EL (cell line): ENCODE results near the gene KRT81.
A peak's percentile ranks its signal among the peaks of the same experiment; 100 is the strongest.

Source experiments
- DNase-seq: peaks from one replicate; pipeline ENCODE4 v3.0.0-alpha.2; 2016

KRT81 gene

GRCh38 chr12:52291267-52291935 lies at the start of gene KRT81:
TSS of gene KRT81 (minus strand) at chr12:52291534. CDS start at chr12:52291465, 69 bp downstream.
- no peak for DNase-seq

- DNase-seq, result no peak
Measured at GRCh38 chr12:52338241-52338960, 47.1 kb upstream of the KRT81 start.

- DNase-seq, result no peak
Measured at GRCh38 chr12:52337054-52337453, 45.7 kb upstream of the KRT81 start.

DNA sequence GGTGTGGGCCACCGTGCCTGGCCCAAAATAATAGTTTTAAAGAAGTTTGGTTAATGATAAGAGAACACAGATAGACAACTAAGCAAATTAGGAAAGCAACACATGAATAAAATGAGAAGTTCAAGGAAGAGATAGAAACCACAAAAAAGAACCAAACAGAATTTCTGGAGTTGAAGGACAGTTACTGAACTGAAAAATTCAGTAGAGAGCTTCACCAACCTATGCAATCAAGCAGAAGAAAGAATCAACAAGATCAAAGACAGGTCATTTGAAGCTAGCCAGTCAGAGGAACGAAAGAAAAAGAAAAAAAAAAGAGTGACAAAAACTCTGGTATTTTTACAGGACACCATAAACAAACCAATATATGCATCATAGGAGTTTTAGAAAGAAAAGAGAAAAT lies 45.3 kb upstream of the KRT81 start:
- no peak for DNase-seq

- DNase-seq, result no peak
Measured at GRCh38 chr12:52335598-52336262, 44.4 kb upstream of the KRT81 start.

- DNase-seq, result no peak
Measured at GRCh38 chr12:52334185-52334584, 42.9 kb upstream of the KRT81 start.

DNA sequence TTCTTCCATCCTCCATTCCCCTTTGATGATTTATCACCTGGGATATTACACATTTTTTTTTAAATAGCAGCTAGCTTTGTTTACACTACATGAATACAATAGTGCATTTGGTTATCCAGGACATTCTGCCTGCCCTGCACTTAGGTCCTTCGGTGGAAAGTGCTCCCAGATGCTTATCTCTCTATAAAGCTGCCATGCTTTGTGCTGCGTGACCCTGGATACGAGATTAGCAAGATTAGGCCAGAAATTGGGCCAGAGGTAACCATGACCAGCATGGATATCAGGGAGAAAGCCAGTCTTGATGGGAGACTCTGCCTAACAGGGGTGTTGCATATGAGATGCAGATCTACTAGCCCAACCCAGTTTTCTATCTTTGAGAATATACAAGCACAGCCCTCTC lies 42.0 kb upstream of the KRT81 start:
- no peak for DNase-seq

DNA sequence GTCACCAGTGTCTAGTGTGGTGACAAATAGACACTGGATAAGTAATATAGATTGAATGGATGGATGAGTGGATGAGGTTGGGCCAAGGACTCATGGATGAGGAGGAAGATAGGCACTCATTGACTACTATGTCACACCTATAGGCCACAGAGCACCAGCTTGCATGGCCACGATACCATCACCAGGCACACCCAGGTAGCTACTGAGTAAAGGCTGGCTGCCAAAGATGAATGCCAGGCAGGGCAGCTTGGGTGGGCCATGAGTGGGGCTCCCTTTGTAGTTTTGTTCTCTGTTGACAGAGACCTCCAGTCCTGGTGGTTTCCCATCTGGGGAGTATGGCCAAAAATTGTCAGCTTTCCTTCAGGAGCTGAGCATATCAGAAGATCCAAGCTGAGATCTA lies 41.0 kb upstream of the KRT81 start:
- DNase-seq, result no peak

DNA sequence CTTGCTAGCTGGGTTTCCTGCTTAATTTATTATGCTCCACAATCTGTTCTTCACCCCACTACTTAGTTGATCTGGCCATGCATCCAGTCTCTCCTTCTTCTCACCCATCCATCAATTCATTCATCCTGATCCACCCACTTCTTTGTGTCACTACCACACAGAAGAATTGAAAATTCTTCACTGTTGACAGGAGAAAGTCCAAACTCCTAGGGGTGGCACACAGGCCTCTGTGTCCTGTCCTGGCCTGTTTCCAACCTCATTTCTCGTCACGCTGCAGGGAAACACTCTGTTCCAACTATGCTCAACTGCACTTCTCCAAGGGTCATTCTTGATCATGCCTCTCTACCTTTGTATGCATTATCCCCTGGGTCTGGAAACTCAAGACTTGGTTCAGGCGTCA lies 40.5 kb upstream of the KRT81 start:
- DNase-seq, result no peak

- DNase-seq, result no peak
Measured at GRCh38 chr12:52331039-52331438, 39.7 kb upstream of the KRT81 start.

DNA sequence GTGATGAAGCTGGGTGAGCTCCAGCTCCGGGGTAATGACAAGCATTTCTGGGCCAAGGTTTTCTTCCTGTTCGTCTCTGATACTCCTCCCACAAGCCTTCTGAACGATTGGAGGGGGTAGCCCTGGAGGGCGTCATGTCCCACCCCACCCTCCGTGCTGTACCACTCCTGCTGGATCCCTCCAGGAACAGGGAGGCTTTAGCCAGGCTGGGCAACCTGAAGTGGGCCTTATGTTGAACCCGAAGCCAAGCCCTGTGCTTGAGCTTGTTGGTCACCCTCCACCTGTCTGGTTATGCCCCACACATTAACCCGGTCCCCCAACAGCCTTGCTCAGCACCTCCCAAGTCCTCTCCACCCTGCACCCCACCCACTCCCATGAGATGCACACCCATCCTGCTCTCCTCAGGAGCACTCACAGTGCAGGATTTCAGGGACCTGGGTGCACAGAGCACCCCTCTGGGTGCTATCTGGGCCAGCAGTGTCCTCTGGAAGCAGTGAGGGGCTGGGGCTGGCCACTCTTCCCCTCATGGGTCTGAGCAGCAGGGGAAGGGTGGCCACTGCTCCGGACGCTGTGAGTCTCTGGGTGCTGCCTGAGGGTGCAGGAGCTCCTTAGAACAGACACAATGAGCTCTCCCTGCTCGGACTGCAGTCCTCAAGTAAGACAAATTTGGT lies 36.6 kb upstream of the KRT81 start:
- DNase-seq, result no peak

GRCh38 chr12:52327052-52327829 lies 35.9 kb upstream of the KRT81 start:
- DNase-seq, result peak; percentile 94

DNA sequence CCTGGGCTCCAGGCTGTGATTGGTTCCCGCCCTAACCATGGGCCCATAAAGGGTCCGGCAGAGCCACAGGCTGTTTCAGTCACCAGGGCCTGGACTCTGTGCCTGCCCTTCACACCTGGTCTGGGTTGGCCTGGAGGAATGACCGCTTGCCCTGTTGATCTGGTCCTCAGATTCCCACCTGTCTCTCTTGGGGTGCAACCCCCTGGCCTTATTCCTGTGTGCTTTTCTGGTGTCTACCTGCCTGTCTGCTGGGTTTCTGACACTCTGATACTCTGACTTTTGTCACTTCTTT lies 32.8 kb upstream of the KRT81 start:
- no peak for DNase-seq

GRCh38 chr12:52323416-52324152 lies 32.2 kb upstream of the KRT81 start:
- no peak for DNase-seq

DNA sequence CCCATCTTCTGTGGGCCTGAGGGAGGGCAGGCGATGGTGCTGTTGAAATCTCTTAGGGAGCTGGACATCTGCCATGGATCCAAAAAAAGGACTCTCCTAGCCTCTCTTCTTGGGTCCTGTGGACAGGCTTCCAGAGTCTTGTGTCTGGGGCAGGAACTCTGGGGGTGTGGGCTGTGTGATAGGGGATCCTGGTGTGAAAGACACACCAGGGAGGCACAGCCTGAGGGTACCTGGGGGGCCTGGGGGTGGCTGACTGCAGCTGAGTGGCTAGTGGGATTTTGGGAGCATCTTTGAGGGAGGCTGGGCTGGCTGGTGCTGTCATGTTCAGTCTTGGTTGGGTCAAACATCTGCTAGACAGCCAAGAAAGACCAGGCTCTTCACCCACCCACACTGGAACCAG lies 31.7 kb upstream of the KRT81 start:
- no peak for DNase-seq

DNA sequence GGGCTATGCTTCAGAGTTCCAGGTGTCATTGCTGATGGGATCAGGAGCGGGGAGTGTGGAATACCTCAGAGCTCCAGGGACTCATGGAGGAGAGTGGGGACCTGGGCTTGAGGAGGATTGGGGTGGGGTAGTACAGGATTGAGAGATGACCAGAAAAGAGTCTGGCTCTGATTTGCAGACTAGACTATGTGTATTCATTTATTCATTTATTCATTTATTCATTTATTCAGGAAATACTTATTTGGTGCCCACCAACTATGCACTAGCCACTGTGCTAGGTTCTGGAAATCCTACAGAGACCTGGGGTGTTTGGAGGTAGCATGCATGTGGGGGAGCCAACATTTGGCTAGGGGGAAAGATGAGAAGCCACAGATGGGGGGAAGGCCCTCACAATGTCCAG lies 30.7 kb upstream of the KRT81 start:
- DNase-seq, result no peak

DNA sequence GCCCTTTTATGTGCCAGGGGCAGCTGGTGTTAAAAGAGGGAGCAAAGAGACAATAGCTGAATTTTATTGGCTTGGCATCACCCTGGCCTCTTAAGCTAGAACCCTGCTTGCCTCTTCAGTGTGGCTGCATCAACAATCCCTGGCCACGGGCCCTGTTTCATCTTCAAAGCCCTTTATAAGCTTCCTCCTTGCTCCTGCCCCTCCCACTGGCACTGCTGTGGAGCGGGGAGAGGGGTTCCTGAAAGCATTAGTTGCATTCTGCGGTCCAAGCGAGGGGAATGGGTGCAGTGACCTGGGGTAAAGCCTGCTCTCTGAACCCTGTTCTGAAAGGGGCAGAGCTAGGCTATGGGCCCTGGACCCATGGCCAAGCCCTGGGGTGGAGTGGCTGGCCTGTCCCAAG lies 30.1 kb upstream of the KRT81 start:
- DNase-seq, result no peak

DNA sequence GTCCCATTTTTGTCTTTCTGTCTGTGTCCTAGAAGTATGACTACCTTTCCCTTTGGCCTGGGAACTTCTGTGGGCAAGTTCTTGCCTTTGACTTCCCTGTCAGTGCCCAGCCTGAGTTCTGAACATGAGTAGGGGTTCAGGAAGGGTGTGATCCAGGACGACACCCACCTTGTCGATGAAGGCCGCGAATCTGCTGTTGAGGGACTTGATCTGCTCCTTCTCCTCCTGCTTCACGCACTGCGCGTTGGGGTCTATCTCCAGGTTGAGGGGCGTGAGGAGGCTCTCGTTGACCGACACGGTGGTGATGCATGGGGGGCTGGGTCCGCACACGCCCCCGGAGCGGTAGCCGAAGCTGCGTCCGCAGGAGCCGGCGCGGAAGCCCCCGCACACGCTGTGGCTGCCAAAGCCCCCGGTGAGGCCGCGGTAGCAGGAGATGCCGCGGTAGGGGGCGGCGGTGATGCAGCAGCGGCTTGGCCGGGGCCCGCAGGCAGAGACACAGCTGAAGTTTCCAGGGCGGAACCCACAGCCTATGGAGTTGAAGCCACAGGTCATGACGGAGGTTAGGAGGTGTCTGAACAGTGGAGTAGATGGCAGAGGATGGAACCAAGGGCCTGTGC lies 29.6 kb upstream of the KRT81 start, which contains the start of gene KRT83:
KRT83 (minus strand) TSS at position 615 of the 617 bp plus-strand sequence; CDS start at position 552, 63 bp downstream.
- DNase-seq, result no peak

- no peak for DNase-seq
Measured at GRCh38 chr12:52319097-52319496, 27.8 kb upstream of the KRT81 start.

GRCh38 chr12:52318241-52318990 lies 27.1 kb upstream of the KRT81 start:
- no peak for DNase-seq
